PC-9 (cell line): ENCODE results near the gene RNF223.

Experiments
- EZH2 ChIP-seq: fragments of 200-600 bp; sonication (generic); IDR thresholded peaks from 2 replicates; pipeline ENCODE4 v1.8.0; 2017; ENCODE audit warnings: antibody characterized with exemption, low read depth
- TF ChIP-seq, protein P1 (sequence below): fragments of 200-600 bp; sonication (generic); conservative IDR thresholded peaks from 2 replicates; pipeline ENCODE4 v1.6.1; 2017; ENCODE audit warnings: mixed run types, antibody characterized with exemption, mild to moderate bottlenecking, moderate library complexity

DNA sequence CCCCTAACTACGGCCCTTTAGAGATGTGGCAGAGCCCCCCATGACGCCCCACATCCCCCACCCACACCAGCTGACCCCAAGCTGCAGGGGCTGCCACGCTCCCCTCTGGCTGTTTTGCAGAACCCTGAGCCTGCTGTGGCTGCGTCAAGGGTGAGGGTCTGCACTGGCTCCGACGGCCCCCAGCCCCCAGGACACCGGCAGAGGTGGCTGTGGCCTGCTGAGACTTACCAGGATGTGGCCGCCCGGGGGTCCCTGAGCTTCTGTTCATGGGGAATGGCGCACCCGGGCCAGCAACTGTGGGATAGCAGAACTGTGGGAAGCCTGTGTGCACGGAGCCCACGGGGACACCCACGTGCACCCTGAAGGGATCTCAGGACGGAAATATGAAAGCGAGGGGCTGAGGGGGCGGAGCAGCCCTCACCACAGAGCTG is 12.8 kb upstream of the RNF223 start:
- TF ChIP-seq, protein P1, sequence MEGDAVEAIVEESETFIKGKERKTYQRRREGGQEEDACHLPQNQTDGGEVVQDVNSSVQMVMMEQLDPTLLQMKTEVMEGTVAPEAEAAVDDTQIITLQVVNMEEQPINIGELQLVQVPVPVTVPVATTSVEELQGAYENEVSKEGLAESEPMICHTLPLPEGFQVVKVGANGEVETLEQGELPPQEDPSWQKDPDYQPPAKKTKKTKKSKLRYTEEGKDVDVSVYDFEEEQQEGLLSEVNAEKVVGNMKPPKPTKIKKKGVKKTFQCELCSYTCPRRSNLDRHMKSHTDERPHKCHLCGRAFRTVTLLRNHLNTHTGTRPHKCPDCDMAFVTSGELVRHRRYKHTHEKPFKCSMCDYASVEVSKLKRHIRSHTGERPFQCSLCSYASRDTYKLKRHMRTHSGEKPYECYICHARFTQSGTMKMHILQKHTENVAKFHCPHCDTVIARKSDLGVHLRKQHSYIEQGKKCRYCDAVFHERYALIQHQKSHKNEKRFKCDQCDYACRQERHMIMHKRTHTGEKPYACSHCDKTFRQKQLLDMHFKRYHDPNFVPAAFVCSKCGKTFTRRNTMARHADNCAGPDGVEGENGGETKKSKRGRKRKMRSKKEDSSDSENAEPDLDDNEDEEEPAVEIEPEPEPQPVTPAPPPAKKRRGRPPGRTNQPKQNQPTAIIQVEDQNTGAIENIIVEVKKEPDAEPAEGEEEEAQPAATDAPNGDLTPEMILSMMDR, result no peak
- TF ChIP-seq EZH2, result no peak
